ENCODE measurements around the gene LRRC41.

DNA sequence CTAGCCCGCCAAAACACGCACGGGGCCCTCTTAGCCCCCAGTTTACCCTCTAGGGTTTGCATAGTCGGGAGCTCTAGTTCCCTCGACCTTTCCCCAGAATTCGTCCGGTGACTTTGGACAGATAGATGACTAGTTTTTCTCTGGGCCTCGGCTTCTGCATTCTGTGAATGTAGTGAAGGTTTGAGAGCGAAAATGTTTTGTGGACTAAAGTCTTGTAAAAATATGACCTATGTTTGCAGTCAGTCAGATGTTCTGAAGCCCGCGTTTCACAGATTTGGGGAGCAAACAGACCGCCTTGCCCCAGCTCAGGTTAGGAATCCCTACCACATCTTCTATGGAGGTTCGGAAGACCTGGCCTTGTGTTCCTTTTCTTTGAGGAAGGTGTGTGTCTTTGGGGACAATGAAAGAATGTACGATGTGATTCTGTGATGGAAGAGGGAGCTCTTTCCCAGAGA is 483 bp upstream of the LRRC41 start:
- 0 out of 2 replicates have a peak, but pooled peaks have one; percentile 5 for TF ChIP-seq CTCF (IDR thresholded peaks at IDR 0.05)
- no peak for TF ChIP-seq ZFX (IDR thresholded peaks at IDR 0.05; ENCODE audit: borderline replicate concordance)
